ENCODE results near the gene ZNF789. TPM values are rescaled to one million over a fixed set of nuclear protein-coding genes. Genes with fewer than 3 reads are reported as not detected.
"Not testable (repeated sequence)": the region's sequence is repeated elsewhere in the genome, so short reads cannot be mapped to it uniquely, and the experiment has no call there.

ZNF789 gene
- 6.8 and 7.0 TPM in 2 replicates for total RNA-seq (2014; rRNA removed; shearing (Covaris generic))
- 26.3 and 31.7 TPM in 2 replicates for polyA plus RNA-seq (2014; cell fraction: nucleus; rRNA removed)

DNA sequence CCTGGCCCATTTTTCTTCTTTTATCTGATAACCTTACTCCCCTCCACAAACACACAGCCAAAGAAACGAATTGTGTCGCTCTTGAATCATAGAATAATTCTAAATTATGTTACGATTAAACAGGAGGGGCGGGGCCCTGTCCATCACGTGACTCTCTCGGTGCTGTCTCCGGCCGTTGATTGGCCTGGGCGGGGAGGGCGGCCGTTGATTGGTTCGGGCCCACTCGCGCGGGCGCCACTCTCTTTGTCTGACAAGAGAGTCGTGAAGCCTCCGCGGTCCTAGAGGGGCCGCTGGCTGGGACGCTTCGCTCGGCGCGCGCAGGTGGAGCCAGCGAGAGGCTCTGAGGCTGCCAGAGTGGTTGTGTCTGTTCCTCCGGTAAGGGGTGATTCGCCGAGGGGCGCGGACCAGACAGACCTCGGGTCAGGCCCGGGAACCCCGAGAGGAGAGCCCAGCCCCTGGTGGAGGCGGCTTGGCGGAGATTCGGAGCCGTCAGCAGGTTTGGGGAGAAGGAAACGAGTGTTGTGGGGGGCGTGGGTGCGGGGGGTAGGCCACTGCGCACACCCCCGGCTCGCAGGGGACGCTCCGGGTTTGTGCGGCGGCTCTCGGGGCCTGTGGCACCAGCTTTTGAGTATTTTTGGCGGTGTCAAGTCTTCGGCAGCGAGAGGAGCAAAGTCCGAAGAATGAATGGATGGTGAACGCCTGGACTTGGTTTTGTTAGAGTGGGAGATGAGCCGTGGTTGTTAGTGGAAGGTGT, at the start of gene ZNF789:
Gene ZNF789, plus strand, starts transcription at position 330 of the 754 bp plus-strand sequence. CDS start 3,567 bp downstream, outside the sequence.
- peak; percentile 95 for DNase-seq (ENCODE audit: extremely low read depth, low read depth)

DNA sequence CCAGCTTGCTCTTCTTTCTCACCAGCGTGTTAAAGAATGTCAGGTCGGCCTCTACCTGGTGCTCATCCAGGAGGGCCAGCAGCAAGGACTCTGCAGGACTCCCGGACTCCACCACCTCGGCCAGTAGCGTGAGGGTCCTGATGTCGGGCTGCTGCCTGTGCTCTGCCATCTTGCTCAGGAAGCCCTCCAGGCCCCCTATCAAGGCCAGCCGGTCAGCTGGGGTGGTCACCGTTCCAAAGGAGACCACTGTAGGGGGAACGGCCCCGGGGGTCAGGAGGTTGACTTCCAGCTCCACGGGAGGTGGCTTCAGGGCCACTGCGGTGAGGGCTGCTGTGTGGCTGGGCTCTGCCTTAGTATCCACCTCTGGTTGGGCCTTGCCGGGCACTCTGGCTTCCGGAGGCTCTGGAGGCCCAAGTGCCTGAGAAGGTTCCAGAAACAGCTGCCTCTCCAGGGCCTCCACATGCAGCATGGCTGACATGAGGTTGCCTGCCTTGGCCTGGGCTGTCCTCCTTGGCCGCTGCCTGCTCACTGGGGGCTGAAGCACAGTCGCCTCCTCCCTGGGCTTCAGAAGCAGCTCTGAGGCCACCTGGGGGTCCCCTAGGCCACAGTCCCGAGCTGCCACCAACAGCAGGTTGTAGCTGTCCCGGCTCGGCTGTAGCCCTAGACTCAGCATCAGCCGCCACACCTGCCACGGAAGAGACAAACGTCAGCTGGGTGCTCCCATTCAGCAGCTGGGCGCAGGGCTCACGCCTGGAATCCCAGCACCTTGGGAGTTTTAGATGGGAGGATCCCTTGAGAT, 47.6 kb upstream of the ZNF789 start:
- DNase-seq (ENCODE audit: extremely low read depth, low read depth): no peak

DNA sequence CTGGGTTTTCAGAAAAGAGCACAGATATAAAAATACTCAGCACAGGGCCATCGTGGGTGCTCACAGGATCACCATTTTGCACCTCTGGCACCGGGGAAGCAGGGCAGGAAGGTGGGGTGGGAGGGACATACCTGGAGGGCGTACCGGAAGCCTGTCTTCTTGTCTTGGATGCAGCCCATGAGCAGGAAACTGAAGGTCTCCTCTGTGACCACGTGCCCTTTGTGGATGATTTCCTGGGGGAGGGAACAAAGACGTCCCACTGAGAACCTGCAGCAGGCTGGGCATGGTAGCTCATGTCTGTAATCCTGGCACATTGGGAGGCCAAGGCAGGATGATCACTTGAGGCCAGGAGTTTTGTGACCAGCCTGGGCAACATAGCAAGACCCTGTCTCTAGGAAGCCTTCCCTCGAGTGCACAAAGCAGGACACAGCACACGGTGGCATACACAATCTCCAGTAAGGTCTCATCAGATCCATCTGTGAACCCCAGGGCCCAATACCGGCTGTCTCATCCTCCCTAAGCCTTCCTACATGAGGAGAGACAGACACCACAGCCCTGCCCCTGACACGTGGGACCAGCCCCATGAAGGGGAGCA, 43.6 kb upstream of the ZNF789 start:
- no peak for DNase-seq (ENCODE audit: extremely low read depth, low read depth)

DNA sequence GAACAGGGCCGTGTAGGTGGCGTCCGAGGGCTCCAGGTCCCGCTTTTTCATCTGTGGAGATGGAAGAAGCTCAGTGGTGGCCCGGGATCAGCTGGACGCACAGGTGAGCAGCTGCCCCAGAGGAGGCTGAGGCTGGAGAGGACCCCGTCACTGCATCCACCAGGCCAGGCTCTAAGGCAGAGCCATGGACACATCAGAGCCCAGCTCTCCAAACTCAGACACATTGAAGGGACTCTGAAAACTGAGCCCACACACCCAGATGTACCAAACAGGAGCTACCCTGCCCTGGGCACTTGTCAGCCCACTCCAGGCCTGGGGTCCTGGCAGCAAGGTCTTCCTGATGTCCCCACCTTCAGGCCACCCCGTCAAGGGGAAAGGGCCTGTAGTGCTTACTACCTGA, 42.9 kb upstream of the ZNF789 start:
- no peak for DNase-seq (ENCODE audit: extremely low read depth, low read depth)

- DNase-seq (ENCODE audit: extremely low read depth, low read depth): not testable (repeated sequence)
Measured at GRCh38 chr7:99431756-99432540, 40.7 kb upstream of the ZNF789 start.

GRCh38 chr7:99433158-99433557, 39.5 kb upstream of the ZNF789 start:
- DNase-seq (ENCODE audit: extremely low read depth, low read depth): no peak

DNA sequence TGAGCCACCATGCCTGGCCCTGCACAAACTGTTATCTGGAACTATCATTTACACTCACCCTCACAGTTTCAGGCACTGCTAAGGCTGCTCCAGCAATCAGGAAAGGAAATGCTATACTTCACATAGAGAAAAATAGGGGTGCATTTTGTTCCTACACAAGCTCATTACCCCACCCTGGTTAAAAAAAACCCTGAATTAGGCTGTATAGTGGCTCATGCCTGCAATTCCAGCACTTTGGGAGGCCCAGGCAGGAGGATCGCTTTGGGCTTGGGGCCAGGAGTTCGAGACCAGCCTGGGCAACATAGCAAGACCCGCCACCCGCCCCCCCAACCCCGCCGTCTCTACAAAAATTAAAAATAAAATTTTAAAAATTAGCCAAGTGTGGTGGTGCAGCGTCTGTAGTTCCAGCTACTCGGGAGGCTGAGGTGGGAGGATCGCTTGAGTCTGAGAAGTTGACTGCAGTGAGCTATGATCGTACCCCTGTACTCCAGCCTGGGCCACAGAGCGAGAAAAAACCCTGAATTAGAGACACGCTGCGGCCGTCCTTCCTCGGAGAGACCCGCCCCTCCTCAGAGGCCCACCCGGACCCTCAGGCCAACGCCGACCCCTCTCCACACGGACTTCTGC, 34.6 kb upstream of the ZNF789 start:
- DNase-seq (ENCODE audit: extremely low read depth, low read depth): no peak

- DNase-seq (ENCODE audit: extremely low read depth, low read depth): peak; percentile 95
Measured at GRCh38 chr7:99438573-99439480, 33.9 kb upstream of the ZNF789 start, which contains the start of the genes CPSF4 and PTCD1. Gene CPSF4, plus strand, starts transcription at chr7:99438943. Its CDS starts 140 bp downstream, at chr7:99439083. Gene PTCD1, minus strand, starts transcription at chr7:99438798. Its CDS starts 3,556 bp downstream, at chr7:99435242.

- no peak for DNase-seq (ENCODE audit: extremely low read depth, low read depth)
Measured at GRCh38 chr7:99440195-99440594, 32.5 kb upstream of the ZNF789 start.

- no peak for DNase-seq (ENCODE audit: extremely low read depth, low read depth)
Measured at GRCh38 chr7:99446096-99446495, 26.6 kb upstream of the ZNF789 start.

GRCh38 chr7:99447943-99448342, 24.7 kb upstream of the ZNF789 start:
- DNase-seq (ENCODE audit: extremely low read depth, low read depth): peak; percentile 44

DNA sequence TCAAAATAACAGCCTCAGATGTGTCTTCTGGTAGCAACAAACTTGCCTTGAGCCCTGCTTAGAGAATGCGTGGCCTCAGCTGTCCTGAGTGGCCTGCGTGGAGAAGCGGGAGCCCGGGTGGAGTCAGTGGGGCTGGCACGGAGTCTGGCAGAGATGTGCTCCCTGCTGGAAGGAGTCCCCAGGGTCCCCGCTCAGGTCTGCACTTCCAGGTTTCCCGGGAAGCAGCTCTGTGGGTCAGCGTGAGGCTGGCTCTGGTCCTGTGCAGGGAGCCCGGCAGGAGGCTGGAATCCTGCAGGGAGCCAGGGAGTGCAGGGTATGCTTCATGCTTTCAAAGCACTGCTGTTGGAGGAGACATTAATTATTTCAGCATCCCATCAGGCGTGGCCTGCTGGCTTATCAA, 23.8 kb upstream of the ZNF789 start:
- no peak for DNase-seq (ENCODE audit: extremely low read depth, low read depth)

- no peak for DNase-seq (ENCODE audit: extremely low read depth, low read depth)
Measured at GRCh38 chr7:99449326-99449725, 23.4 kb upstream of the ZNF789 start.

DNA sequence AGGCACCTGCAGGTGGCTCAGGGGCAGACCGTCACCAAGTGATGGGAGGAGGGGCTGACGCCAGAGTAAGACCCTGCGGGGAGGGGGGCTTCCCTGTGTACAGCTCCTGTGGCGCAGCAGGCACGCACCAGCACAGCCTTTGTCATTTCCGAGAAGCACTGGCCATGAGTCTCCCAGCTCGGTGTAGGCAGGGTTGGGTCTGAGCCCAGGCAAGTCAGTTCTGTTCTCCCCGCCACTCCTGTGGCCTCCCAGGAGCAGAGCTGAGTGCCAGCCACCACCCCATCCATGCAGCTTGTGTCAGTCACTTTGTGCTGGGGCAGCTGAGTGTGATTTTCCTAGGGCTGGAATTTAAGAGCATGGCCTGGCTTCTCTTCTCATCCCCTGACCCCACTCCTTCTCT, 20.8 kb upstream of the ZNF789 start:
- DNase-seq (ENCODE audit: extremely low read depth, low read depth): no peak

- no peak for DNase-seq (ENCODE audit: extremely low read depth, low read depth)
Measured at GRCh38 chr7:99452541-99452940, 20.1 kb upstream of the ZNF789 start.

GRCh38 chr7:99453105-99453504, 19.6 kb upstream of the ZNF789 start:
- no peak for DNase-seq (ENCODE audit: extremely low read depth, low read depth)

DNA sequence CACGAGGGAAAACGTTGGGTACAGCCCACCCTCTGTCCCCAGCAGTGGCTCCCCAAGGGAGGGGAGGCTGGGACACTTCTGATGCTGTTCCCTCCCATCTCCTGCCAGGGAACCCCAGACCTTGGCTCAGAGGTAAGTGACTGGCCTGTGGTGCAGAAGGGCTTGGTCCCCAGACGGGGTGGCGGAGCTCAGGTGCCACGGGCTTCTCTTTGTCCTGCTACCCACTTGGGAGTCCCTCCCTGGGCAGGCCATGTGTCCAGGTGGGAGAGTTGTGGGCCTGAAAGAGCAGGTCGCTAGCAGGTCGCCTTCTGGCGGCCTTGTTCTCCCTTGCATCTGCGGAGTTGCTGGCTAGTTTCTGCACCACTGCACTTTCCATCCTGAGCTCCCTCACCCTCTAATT, 16.8 kb upstream of the ZNF789 start:
- DNase-seq (ENCODE audit: extremely low read depth, low read depth): no peak

DNA sequence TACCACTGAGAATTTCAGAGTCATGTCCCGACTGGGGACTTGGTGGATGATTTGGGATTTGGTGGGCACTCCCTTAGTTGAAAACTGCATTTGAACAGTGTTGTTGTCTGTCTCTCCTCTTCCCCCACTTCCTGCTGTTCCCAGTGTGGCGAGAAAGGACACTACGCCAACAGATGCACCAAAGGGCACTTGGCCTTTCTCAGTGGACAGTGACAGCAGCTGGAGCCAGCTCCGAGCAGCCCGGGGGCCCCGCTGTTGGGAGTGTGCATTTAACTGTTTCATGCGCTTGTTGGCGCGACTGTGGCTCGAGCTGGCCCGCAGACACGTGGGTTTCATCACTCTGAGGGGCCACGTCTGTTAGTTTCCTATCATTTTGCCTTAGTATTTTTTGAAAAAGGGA, 16.4 kb upstream of the ZNF789 start:
- DNase-seq (ENCODE audit: extremely low read depth, low read depth): no peak
